Measurements from ENCODE around the gene COA1.

- TF ChIP-seq CTCF (IDR thresholded peaks at IDR 0.05) (no peak), EZH2 (IDR thresholded peaks at IDR 0.05; ENCODE audit: borderline replicate concordance, insufficient read depth, low read depth, low read length, poor library complexity, severe bottlenecking) (no peak)
These were observed 59.8 kb downstream of the COA1 start for GRCh38 chr7:43669286-43670081.
